Activated CD4-positive, alpha-beta T cell treated with anti-CD3 and anti-CD28 coated beads for 48 hours (primary cell): ENCODE measurements around the gene LRRC75A.
"Not testable (repeated sequence)": the region's sequence is repeated elsewhere in the genome, so short reads cannot be mapped to it uniquely, and the experiment has no call there.

Experiments used
- DNase-seq: peaks from one replicate; pipeline ENCODE4 v3.0.0-alpha.2; 2020

Gene LRRC75A

DNA sequence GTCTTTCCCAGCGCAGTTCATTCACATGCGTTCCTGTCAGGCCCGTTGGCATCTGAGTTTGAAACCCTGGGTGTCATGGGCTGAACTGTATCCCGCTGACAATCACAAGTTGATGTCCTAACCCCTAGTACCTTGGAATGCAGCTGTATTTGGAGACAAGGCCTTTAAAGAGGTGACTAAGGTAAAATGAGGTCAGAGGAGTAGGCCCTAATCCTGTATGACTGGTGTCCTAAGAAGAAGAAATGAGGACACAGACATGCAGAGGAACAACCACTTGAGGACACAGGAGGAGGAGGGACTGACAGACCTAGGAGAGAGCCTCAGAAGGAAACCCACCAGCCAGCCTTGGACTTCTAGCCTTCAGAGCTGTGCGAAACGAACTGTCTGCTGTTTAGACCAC lies 43.5 kb downstream of the LRRC75A start:
- no peak for DNase-seq

- DNase-seq, result no peak
Measured at GRCh38 chr17:16447676-16448075, 44.3 kb downstream of the LRRC75A start.

GRCh38 chr17:16446338-16446983 lies 45.5 kb downstream of the LRRC75A start:
- DNase-seq, result no peak

GRCh38 chr17:16444258-16444886 lies 47.6 kb downstream of the LRRC75A start:
- no peak for DNase-seq

DNA sequence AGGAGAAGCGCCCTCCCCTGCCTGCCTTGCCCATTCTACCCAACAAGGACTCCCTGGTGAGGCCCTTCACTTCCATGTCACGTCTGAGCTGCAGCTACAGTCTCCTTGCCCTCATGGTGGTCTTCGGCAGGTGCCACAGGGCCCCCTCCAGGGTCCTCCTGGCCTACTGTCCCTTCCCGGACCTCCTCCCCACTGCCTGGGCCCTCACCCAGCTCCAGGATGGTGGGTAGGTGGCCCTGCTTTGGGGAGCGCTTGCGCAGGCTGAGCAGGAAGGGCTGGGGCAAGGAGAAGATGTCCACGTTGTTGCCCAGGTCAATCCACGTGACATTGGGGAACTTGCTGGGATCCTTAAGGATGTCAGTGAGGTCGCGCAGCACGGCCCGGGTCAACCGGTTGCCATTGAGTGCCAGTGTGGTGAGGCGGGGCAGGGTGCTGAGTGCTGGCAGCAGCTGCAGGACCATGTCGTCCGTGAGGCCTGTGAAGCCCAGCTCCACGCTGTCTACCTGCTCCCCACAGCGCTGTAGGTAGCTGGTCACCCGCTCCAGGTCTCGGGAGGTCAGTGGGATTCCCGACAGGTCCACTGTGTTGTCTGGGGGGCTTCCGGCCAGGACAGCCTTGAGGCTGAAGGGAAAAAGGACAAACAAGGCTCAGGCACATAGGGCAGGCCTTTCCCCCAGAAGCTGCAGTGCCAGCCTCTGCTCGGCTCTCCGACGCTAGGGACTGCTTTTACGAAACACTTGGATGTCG lies 48.3 kb downstream of the LRRC75A start:
- DNase-seq, result no peak

- DNase-seq, result no peak
Measured at GRCh38 chr17:16442594-16443510, 49.1 kb downstream of the LRRC75A start.

DNA sequence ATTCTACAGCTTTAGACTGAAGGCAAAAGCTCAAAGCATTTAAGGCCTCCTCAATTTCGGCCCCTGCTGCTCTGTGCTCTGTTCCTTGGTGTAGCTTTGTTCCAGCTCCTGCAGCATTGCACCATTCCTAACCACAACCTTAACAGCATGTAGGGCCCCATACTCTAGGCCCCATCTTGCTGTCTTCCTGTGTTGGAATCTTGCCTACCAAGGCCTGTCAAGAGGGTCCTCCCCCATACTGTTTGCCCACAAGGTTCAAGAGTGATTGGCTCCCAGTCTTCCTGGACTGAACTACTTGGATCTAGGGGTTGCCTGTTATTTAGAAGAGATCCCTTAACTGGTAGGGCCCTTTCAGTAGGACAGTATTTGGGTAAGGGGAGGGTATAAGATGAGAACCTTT lies 49.9 kb downstream of the LRRC75A start:
- DNase-seq, result no peak

GRCh38 chr17:16440901-16441629 lies 50.9 kb downstream of the LRRC75A start:
- DNase-seq, result no peak

DNA sequence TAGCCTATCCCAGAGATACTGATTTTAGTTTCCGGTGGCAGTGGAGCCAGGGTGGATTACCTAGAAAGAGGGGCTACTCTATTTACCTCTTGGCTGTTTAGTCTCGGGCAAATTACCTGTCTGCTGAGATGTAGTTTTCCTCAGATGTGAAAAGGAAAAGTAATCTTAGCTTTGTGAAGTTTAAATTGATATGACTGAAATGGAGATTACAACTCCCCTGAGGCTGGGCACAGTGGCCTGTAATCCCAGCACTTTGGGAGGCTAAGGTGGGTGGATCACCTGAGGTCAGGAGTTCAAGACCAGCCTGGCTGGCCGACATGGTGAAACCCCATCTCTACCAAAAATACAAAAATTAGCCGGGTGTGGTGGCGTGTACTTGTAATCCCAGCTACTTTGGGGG lies 51.6 kb downstream of the LRRC75A start:
- not testable (repeated sequence) for DNase-seq

GRCh38 chr17:16439811-16440351 lies 52.1 kb downstream of the LRRC75A start:
- no peak for DNase-seq

DNA sequence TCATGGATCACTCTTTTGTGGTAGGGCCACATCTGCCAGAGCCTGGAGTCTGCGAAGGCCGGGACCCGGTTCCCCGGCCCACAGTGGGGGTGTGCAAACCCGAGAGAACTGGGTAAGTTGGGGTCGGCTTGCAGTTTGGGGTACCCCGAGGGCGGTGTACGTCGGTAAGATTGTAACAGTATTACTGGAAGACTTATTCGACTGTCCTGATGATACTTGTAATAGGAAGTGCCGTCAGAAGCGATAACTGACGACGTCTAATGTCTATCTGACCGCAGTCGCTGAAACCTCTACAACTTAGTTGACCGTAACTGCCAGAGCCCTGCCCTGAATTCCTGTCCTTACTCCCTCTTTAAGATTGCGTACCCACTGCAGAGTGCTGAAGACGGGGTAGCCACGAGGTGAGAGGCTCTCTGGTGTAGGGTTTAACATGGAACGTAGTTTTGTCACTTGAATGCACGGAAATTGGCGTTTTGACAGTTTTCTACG lies 52.6 kb downstream of the LRRC75A start:
- no peak for DNase-seq

DNA sequence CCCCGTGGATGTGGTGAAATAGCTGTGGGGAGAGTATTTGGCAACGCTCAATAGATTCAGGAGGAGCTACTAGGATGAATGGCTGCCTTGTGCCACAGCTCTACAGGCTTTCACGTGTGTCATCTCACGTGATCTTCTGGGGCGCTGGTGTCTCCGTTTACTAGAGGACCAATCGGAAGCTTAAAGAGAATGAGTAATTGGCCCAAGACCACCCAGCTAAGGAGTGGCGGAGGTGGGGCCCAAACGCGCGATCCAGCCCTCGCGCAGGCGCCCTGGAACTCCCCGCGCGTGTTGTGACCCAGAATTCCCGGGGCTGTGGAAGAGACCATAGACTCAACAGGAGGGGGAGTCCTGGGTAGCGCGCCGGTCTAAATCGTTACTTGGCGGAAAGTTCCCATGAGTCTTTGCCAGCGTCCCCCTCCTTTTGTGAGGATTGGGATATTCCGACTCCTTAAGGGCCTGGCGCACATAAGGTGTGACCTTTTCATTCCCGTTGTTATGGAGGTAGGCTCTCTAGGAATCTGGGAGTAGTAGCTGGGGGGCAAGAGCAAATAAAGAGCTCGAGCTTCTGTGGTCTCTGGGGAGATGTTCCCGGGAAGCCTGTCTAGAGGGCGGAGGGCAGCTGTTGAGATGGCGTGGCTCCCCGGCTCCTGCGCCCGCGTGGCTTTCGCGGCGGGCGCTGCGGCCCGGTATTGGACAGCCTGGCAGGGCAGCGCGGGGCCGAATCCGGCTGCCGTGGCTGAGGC lies 53.3 kb downstream of the LRRC75A start:
- DNase-seq, result peak; percentile 97

DNA sequence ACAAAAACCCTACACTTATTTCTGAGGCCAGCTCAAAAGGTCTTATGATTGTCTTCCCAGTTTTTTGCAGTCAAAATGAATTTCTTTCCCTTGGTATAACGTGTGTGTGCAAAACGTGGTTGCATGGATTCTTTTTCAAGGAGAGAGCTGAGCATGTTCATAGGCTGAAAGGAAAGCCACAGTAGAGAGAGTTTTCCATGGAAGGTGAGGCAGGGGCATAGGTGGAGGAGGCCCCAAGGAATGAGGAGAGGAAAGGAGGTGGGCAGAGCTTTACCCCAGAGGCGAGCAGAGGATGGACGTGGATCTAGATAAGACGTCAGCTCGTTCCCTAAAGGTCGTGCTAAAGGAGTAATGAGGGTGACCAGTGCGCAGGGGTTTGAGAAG lies 53.8 kb downstream of the LRRC75A start:
- no peak for DNase-seq

GRCh38 chr17:16437083-16437482 lies 54.9 kb downstream of the LRRC75A start:
- DNase-seq, result no peak

GRCh38 chr17:16435925-16436886 lies 55.8 kb downstream of the LRRC75A start:
- DNase-seq, result no peak

GRCh38 chr17:16434662-16435061 lies 57.3 kb downstream of the LRRC75A start:
- DNase-seq, result no peak

- no peak for DNase-seq
Measured at GRCh38 chr17:16433514-16433913, 58.5 kb downstream of the LRRC75A start.

- DNase-seq, result no peak
Measured at GRCh38 chr17:16432017-16432416, 60.0 kb downstream of the LRRC75A start.

DNA sequence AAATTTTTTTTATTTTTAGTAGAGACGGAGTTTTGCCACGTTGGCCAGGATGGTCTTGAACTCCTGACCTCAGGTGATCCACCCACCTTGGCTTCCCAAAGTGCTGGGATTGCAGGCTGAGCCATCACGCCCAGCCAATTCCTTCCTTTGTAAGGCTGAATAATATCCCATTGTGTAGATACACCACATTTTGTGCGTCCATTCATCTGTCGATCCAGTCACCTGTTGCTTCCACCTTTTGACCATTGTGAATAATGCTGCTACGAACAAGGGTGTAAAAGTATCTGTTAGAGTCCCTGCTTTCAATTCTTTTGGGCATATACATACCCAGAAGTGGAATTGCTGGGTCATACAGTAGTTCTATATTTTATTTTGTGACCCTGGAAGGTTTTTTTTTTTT lies 61.3 kb downstream of the LRRC75A start:
- DNase-seq, result no peak

DNA sequence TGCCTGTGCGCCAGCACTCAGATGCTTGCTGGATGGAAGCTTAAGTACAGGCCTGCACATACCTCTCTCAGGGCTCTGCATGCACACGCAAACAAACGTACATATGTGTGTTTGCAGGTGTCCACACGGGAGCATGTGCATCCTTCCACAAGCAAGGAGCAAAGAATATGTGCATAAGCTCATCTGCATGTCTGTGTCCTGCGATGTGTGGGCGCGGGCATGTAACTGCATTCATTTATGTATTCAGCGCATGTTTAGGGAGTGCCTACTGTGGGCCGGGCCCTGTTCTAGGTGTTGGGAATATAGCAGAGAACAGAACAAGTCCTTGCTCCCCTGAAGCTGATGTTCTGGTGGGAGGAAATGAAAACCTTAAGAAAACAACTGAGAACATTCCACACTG lies 62.9 kb downstream of the LRRC75A start:
- DNase-seq, result no peak
